H1 (cell line): ENCODE results near the gene SLC6A6. TPM values are rescaled to one million over a fixed set of nuclear protein-coding genes. Genes with fewer than 3 reads are reported as not detected.

Source experiments
- CTCF ChIA-PET: fragments of 300-600 bp; sonication (Branson Sonifier 250); formaldehyde crosslinking; loops from one replicate; lab custom pipeline; 2021; ENCODE audit not compliant: partially characterized antibody; lab: Charles Lee
- POLR2A ChIA-PET: fragments of 300-600 bp; sonication (Branson Sonifier 250); formaldehyde crosslinking; loops from one replicate; lab custom pipeline; 2021; ENCODE audit warnings: inconsistent platforms; ENCODE audit not compliant: partially characterized antibody; lab: Charles Lee
- DNase-seq, 2 experiments: peaks; one replicate each; pipeline versions ENCODE4 v3.0.0 to v3.0.0-alpha.2; 2010 to 2022; ENCODE audit warnings: low spot score in 2 of 2, low read depth in 1 of 2, mixed read lengths in 1 of 2
- FAIRE-seq: peaks from 2 replicates; lab custom pipeline; 2011; peaks lifted over from hg19 to GRCh38; lab: Jason Lieb, UNC
- H2AFZ ChIP-seq: 2 replicates; pipeline ENCODE4 v1.8.1; 2012; ENCODE audit warnings: low read length, inconsistent platforms
- H2AK5ac ChIP-seq: 2 replicates; pipeline ENCODE4 v1.6.1; 2013; ENCODE audit warnings: low read depth, low read length
- H2BK120ac ChIP-seq: replicated peaks from 2 replicates; pipeline ENCODE3; 2013; ENCODE audit warnings: low read depth, low read length, inconsistent platforms
- H2BK12ac ChIP-seq: 2 replicates; pipeline ENCODE4 v1.6.1; 2013; ENCODE audit warnings: low read depth, low read length
- H2BK15ac ChIP-seq: 2 replicates; pipeline ENCODE4 v1.6.1; 2013; ENCODE audit warnings: low read length
- H2BK20ac ChIP-seq: 2 replicates; pipeline ENCODE4 v1.6.1; 2013; ENCODE audit warnings: low read length
- H2BK5ac ChIP-seq: 2 replicates; pipeline ENCODE4 v1.6.1; 2013; ENCODE audit warnings: low read depth, low read length
- H3K14ac ChIP-seq: 2 replicates; pipeline ENCODE4 v1.6.1; 2013; ENCODE audit warnings: inconsistent platforms; ENCODE audit not compliant: insufficient read length
- H3K18ac ChIP-seq: 2 replicates; pipeline ENCODE4 v1.6.1; 2013; ENCODE audit warnings: low read length; ENCODE audit errors: extremely low read depth
- H3K23ac ChIP-seq: 2 replicates; pipeline ENCODE4 v1.6.1; 2013; ENCODE audit warnings: inconsistent platforms; ENCODE audit not compliant: insufficient read length
- H3K23me2 ChIP-seq: 2 replicates; pipeline ENCODE4 v1.6.1; 2013; ENCODE audit warnings: low read depth, low read length
- H3K27ac ChIP-seq: 2 replicates; pipeline ENCODE4 v1.6.1; 2011; ENCODE audit warnings: low read depth, low read length, inconsistent platforms
- H3K27me3 ChIP-seq, 4 experiments: replicated peaks in 1 of 4; 1 replicate in 1 of 4; 2 replicates in 3 of 4; pipeline versions ENCODE4 v1.6.1 to v1.8.1; 2011 to 2013; ENCODE audit warnings: low read length in 3 of 4, mild to moderate bottlenecking in 3 of 4, inconsistent platforms in 2 of 4, mixed read lengths in 2 of 4, moderate library complexity in 1 of 4; ENCODE audit not compliant: control insufficient read depth in 3 of 4, insufficient read depth in 3 of 4; ENCODE audit errors: extremely low read depth in 1 of 4
- H3K36me3 ChIP-seq, 4 experiments: 2 replicates each; pipeline versions ENCODE4 v1.6.1 to v1.8.1; 2011 to 2013; ENCODE audit warnings: mild to moderate bottlenecking in 4 of 4, low read length in 3 of 4, moderate library complexity in 2 of 4, control low read depth in 1 of 4, inconsistent platforms in 1 of 4; ENCODE audit not compliant: insufficient read depth in 4 of 4, control insufficient read depth in 2 of 4
- H3K4ac ChIP-seq: replicated peaks from 2 replicates; pipeline ENCODE3; 2013; ENCODE audit warnings: low read length, low read depth, mixed read lengths, inconsistent platforms; ENCODE audit not compliant: insufficient read length
- H3K4me1 ChIP-seq, 4 experiments: replicated peaks in 1 of 4; 1 replicate in 1 of 4; 2 replicates in 3 of 4; pipeline versions ENCODE4 v1.6.1 to v1.8.1; 2011 to 2013; ENCODE audit warnings: low read length in 3 of 4, inconsistent platforms in 2 of 4, mixed read lengths in 1 of 4; ENCODE audit not compliant: insufficient read depth in 4 of 4, control insufficient read depth in 3 of 4
- H3K4me2 ChIP-seq, 2 experiments: 2 replicates each; pipeline versions ENCODE4 v1.6.1 to v1.8.1; 2011 to 2013; ENCODE audit warnings: low read depth in 2 of 2, low read length in 2 of 2, control low read depth in 1 of 2, inconsistent platforms in 1 of 2, mild to moderate bottlenecking in 1 of 2; ENCODE audit not compliant: insufficient read depth in 1 of 2
- H3K4me3 ChIP-seq, 4 experiments: fragments of 200-600, 300-600 bp in 1 of 4; sonication (generic), shearing (Covaris generic), sonication (Bioruptor Twin) in 1 of 4; 2 replicates each; pipeline versions ENCODE4 v1.5.1 to v1.8.1; 2011 to 2016; ENCODE audit warnings: low read length in 4 of 4, low read depth in 3 of 4, control low read depth in 2 of 4, inconsistent platforms in 2 of 4, mild to moderate bottlenecking in 2 of 4, mixed read lengths in 1 of 4, moderate library complexity in 1 of 4; ENCODE audit not compliant: insufficient read depth in 2 of 4; ENCODE audit errors: extremely low read depth in 1 of 4
- H3K56ac ChIP-seq: replicated peaks from 2 replicates; pipeline ENCODE3; 2013; ENCODE audit warnings: low read depth, mild to moderate bottlenecking, mixed read lengths, low read length, inconsistent platforms; ENCODE audit not compliant: insufficient read length
- H3K79me1 ChIP-seq: 2 replicates; pipeline ENCODE4 v1.6.1; 2013; ENCODE audit warnings: low read depth, low read length, control low read depth
- H3K79me2 ChIP-seq, 2 experiments: 2 replicates each; pipeline versions ENCODE4 v1.6.1 to v1.8.1; 2012 to 2013; ENCODE audit warnings: low read length in 2 of 2, mild to moderate bottlenecking in 2 of 2, inconsistent platforms in 1 of 2; ENCODE audit not compliant: insufficient read depth in 2 of 2, control insufficient read depth in 1 of 2
- H3K9ac ChIP-seq, 4 experiments: replicated peaks in 1 of 4; 1 replicate in 1 of 4; 2 replicates in 3 of 4; pipeline versions ENCODE4 v1.6.1 to v1.8.1; 2011 to 2013; ENCODE audit warnings: low read depth in 3 of 4, low read length in 3 of 4, control low read depth in 2 of 4, mild to moderate bottlenecking in 2 of 4, moderate library complexity in 2 of 4, inconsistent platforms in 1 of 4; ENCODE audit errors: extremely low read depth in 1 of 4
- H3K9me3 ChIP-seq, 2 experiments: 2 replicates each; pipeline versions ENCODE4 v1.6.1 to v1.8.1; 2012 to 2013; ENCODE audit warnings: mild to moderate bottlenecking in 2 of 2, moderate library complexity in 2 of 2, control low read depth in 1 of 2, inconsistent platforms in 1 of 2, low read depth in 1 of 2, low read length in 1 of 2, mixed read lengths in 1 of 2; ENCODE audit not compliant: insufficient read depth in 2 of 2
- H4K20me1 ChIP-seq, 2 experiments: replicated peaks in 1 of 2; 2 replicates each; pipeline versions ENCODE3 to v1.8.1; 2011 to 2013; ENCODE audit warnings: inconsistent platforms in 2 of 2, low read length in 2 of 2, mild to moderate bottlenecking in 1 of 2; ENCODE audit not compliant: insufficient read depth in 2 of 2, control insufficient read depth in 1 of 2
- H4K5ac ChIP-seq: 2 replicates; pipeline ENCODE4 v1.6.1; 2013; ENCODE audit warnings: low read length, low read depth, mixed read lengths, inconsistent platforms; ENCODE audit not compliant: insufficient read length
- H4K8ac ChIP-seq: 2 replicates; pipeline ENCODE4 v1.8.0; 2013; ENCODE audit warnings: mild to moderate bottlenecking, moderate library complexity, low read length, inconsistent platforms; ENCODE audit not compliant: insufficient read depth; ENCODE audit errors: extremely low read depth
- H4K91ac ChIP-seq: replicated peaks from 2 replicates; pipeline ENCODE3; 2013; ENCODE audit warnings: low read length, mixed read lengths, inconsistent platforms; ENCODE audit not compliant: insufficient read length
- BACH1 ChIP-seq: IDR thresholded peaks from 2 replicates; pipeline ENCODE4 v1.6.1; 2012; ENCODE audit warnings: low read length, improper control_type of control experiment
- BCL11A ChIP-seq, 2 experiments: IDR thresholded peaks; one replicate each; pipeline ENCODE4 v1.6.1; 2011; ENCODE audit warnings: low read depth in 2 of 2, low read length in 2 of 2, mild to moderate bottlenecking in 2 of 2
- CBX5 ChIP-seq: fragments of 300-800, 300-1000 bp; sonication (generic); IDR thresholded peaks from 2 replicates; pipeline ENCODE4 v1.7.1; 2016; ENCODE audit warnings: antibody characterized with exemption, low read length, low read depth
- CBX8 ChIP-seq: fragments of 300-800, 300-1000 bp; sonication (generic); IDR thresholded peaks from 2 replicates; pipeline ENCODE4 v1.7.1; 2016; ENCODE audit warnings: low read depth, low read length, borderline replicate concordance
- EGR1 ChIP-seq: IDR thresholded peaks from 2 replicates; pipeline ENCODE4 v1.6.1; 2011; ENCODE audit warnings: low read depth, low read length, borderline replicate concordance
- EP300 ChIP-seq, 2 experiments: IDR thresholded peaks; 1 replicate in 1 of 2; 2 replicates in 1 of 2; pipeline ENCODE4 v1.6.1; 2011 to 2012; ENCODE audit warnings: low read depth in 2 of 2, low read length in 2 of 2, mild to moderate bottlenecking in 2 of 2, borderline replicate concordance in 1 of 2, inconsistent platforms in 1 of 2, moderate library complexity in 1 of 2
- KDM4A ChIP-seq: IDR thresholded peaks from one replicate; pipeline ENCODE4 v1.7.1; 2012; ENCODE audit warnings: low read depth, mild to moderate bottlenecking, moderate library complexity, low read length, inconsistent platforms; ENCODE audit not compliant: severe bottlenecking
- NANOG ChIP-seq: IDR thresholded peaks from 2 replicates; pipeline ENCODE4 v1.6.1; 2011; ENCODE audit warnings: low read length, low read depth, mild to moderate bottlenecking, inconsistent platforms; ENCODE audit not compliant: insufficient read depth, poor library complexity, severe bottlenecking
- NRF1 ChIP-seq: IDR thresholded peaks from 2 replicates; pipeline ENCODE4 v1.6.1; 2011; ENCODE audit warnings: mild to moderate bottlenecking, low read depth, low read length, improper control_type of control experiment
- RAD21 ChIP-seq, 2 experiments: IDR thresholded peaks in 1 of 2; conservative IDR thresholded peaks in 1 of 2; 2 replicates each; pipeline ENCODE4 v1.6.1; 2011; ENCODE audit warnings: low read depth in 2 of 2, low read length in 2 of 2, improper control_type of control experiment in 1 of 2, inconsistent platforms in 1 of 2, mild to moderate bottlenecking in 1 of 2, moderate library complexity in 1 of 2
- TAF1 ChIP-seq: IDR thresholded peaks from 2 replicates; pipeline ENCODE4 v1.6.1; 2011; ENCODE audit warnings: mild to moderate bottlenecking, low read depth, low read length
- WGBS, 2 experiments: shearing (Covaris generic) in 1 of 2; methylation state at CpG; one replicate each; pipeline versions ENCODE4 v1.1.6 to v1.1.7; 2013 to 2015; ENCODE audit warnings: low lambda C conversion rate in 2 of 2, mixed read lengths in 2 of 2, inconsistent platforms in 1 of 2, low coverage in 1 of 2, missing lambda C conversion rate in 1 of 2; ENCODE audit not compliant: insufficient replicate concordance in 2 of 2, insufficient coverage in 1 of 2, insufficient read length in 1 of 2; ENCODE audit errors: extremely low coverage in 1 of 2, missing lambda C conversion rate in 1 of 2; 5-methylcytosine and 5-hydroxymethylcytosine counted together
- polyA plus RNA-seq, 7 experiments: library from polyadenylated mRNA; depleted of rRNA in 3 of 7; stranded (reverse) in 5 of 7; unstranded in 2 of 7; fragments of >200 nt in 5 of 7; fragments of 200-250 nt in 2 of 7; gene quantifications; 1 replicate in 5 of 7; 2 replicates in 1 of 7; 4 replicates in 1 of 7; pipeline versions ENCODE4 v1.2.1 to v1.2.3, GENCODE V29; 2011 to 2013; ENCODE audit warnings: missing spikeins in 2 of 7, mixed read lengths in 2 of 7
- total RNA-seq: library from RNA; stranded (reverse); fragmentation: NEBNext Ultra II Directional; extraction: Animal tissue kit (Norgen Biotek cat#: 25700); gene quantifications from 2 replicates; pipeline ENCODE4 v1.2.1, GENCODE V29; 2021

The SLC6A6 gene
- total and polyA plus RNA-seq, 2 of the 8 experiments (the other 6 are each of a cell fraction or from before 2014, with no cell fraction given) = 66.2 to 144 TPM

DNA sequence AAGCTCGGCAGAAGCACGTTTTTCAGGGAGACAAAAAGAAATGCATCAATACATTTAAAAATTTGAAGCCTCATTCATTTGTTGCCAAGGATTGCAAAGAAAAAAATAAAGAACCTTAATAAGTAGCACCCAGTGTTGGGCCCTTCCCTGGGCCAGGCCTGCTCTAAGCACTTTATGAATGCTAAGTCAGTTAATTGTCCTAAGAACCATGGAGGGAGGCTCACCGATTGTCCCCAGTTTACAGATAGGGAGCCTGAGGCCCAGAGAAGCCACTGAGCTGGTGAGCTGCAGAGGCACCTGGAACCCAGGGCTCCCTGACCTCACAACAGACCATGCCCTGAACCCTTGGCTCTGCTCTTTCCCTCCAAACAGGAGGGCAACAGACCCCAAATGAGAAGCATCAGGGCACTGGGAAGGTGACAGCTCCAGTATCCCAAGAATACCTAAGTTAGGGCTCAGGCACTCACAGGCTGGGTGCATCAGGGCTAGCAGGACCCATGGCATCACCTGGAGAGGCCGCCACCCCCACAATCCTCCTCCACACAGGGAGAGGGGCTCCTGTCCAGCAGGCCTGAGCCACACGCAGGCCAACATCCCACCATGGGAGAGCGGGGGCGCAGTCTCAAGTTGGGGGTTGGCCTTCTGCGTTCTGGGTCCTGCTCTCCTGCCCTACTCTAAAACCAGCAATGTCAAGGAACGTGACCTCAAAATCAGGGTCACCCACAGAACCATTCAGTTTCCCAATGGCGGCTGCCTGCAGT is 133.8 kb downstream of the SLC6A6 start:
- no peak overlapping the region; the same call in 1 of the 2 replicates for H4K8ac ChIP-seq
- peak overlapping the region; percentile 72; the same call in 1 of the 2 replicates for H2BK20ac ChIP-seq
- no peak overlapping the region for H3K23ac ChIP-seq
- H3K9me3 ChIP-seq = no peaks in the 10 kb centered on the region
- peak overlapping the region; percentile 67; the same call in 1 of the 2 replicates for H2AK5ac ChIP-seq
- peak overlapping the region; percentile 1; the same call in 1 of the 2 replicates for H3K18ac ChIP-seq
- H3K4me3 ChIP-seq = no peak overlapping the region
- no peak overlapping the region for H4K5ac ChIP-seq
- H4K20me1 ChIP-seq = no peaks in the 10 kb centered on the region
- FAIRE-seq (no peak), DNase-seq (no peak)
- no peaks in the 10 kb centered on the region for H3K27me3 ChIP-seq
- H3K23me2 ChIP-seq = 0 out of 2 replicates have a peak, but pooled peaks cover 2% of the 10 kb centered on the region
- H3K79me1 ChIP-seq = no peaks in the 10 kb centered on the region; the same call in 1 of the 2 replicates
- peak overlapping the region; percentile 73; the same call in 1 of the 2 replicates for H2BK15ac ChIP-seq
- no peak overlapping the region for H3K4me2 ChIP-seq
- peak overlapping the region; percentile 71 for H4K91ac ChIP-seq
- H2BK5ac ChIP-seq = peak overlapping the region; percentile 96; the same call in 1 of the 2 replicates
- H3K56ac ChIP-seq = no peak overlapping the region
- H3K4me1 ChIP-seq = peaks cover 8 to 48% (median 35%) of the 10 kb centered on the region in 4 experiments
- peak overlapping the region; percentile 26 for H2BK120ac ChIP-seq
- peak overlapping the region; percentile 98; the same call in 1 of the 2 replicates for H2BK12ac ChIP-seq
- H3K4ac ChIP-seq = peak overlapping the region; percentile 50
- 89% methylated on average over 10 of the region's 10 CpGs; no CpG with 5 or more reads in 1 of the 2 experiments for WGBS, 2 experiments
- H3K27ac ChIP-seq = no peak overlapping the region
- H2AFZ ChIP-seq = no peak overlapping the region
- no peak overlapping the region for H3K9ac ChIP-seq
- no peak overlapping the region for H3K14ac ChIP-seq
- H3K79me2 ChIP-seq = no peaks in the 10 kb centered on the region
- POLR2A ChIA-PET = interaction anchor here (1.0 kb wide), 1 partner anchor 11 kb away, joined by 3 read pairs; no protein-coding TSS in a partner anchor
- CTCF ChIA-PET = interaction anchor here (1.0 to 12.2 kb wide), 7 partner anchors 11 to 28 kb away, joined by 3 to 171 read pairs (median 9); no protein-coding TSS in a partner anchor
- no peaks in the 10 kb centered on the region for H3K36me3 ChIP-seq
- no peak for TF ChIP-seq BCL11A (IDR thresholded peaks at IDR 0.05; ENCODE audit: low read depth in 2 of 2, low read length in 2 of 2)
- no peak for TF ChIP-seq KDM4A
- no peak for TF ChIP-seq NANOG
- TF ChIP-seq RAD21 (IDR thresholded peaks at IDR 0.05 in 1 of 2, conservative IDR thresholded peaks at IDR 0.05 in 1 of 2; ENCODE audit: low read depth in 2 of 2, low read length in 2 of 2) = no peak
- no peak for TF ChIP-seq CBX8
- TF ChIP-seq EP300 (IDR thresholded peaks at IDR 0.05; ENCODE audit: borderline replicate concordance in 1 of 2, low read depth in 2 of 2, low read length in 2 of 2) = no peak
- no peak for TF ChIP-seq CBX5
- no peak for TF ChIP-seq NRF1
- no peak for TF ChIP-seq BACH1
- TF ChIP-seq EGR1 = no peak
- TF ChIP-seq TAF1 = no peak
